Stimulated activated CD4-positive, alpha-beta T cell treated with anti-CD3 and anti-CD28 coated beads, Interleukin-2, amount 100 ng/mL, for 24 hours (primary cell): ENCODE data around the gene EPHA6.
"Not testable (repeated sequence)": the region's sequence is repeated elsewhere in the genome, so short reads cannot be mapped to it uniquely, and the experiment has no call there.

Experiments
- DNase-seq, 2 donors: peaks; one replicate each; pipeline ENCODE4 v3.0.0-alpha.2; 2020

Gene EPHA6

GRCh38 chr3:96931119-96931862 is 116.9 kb downstream of the EPHA6 start:
- no peak for DNase-seq

GRCh38 chr3:96942131-96942530 is 127.7 kb downstream of the EPHA6 start:
- not testable (repeated sequence) for DNase-seq

- DNase-seq: no peak
These were observed 144.5 kb downstream of the EPHA6 start for GRCh38 chr3:96958856-96959255.

GRCh38 chr3:96959474-96959873 is 145.1 kb downstream of the EPHA6 start:
- DNase-seq: no peak

GRCh38 chr3:96959901-96960641 is 145.7 kb downstream of the EPHA6 start:
- DNase-seq: no peak

GRCh38 chr3:96960661-96961330 is 146.4 kb downstream of the EPHA6 start:
- no peak for DNase-seq

- no peak for DNase-seq
These were observed 147.2 kb downstream of the EPHA6 start for GRCh38 chr3:96961576-96961975.

GRCh38 chr3:96966181-96966929 is 152.0 kb downstream of the EPHA6 start:
- DNase-seq: no peak

- no peak for DNase-seq
These were observed 155.8 kb downstream of the EPHA6 start for GRCh38 chr3:96970211-96970610.

GRCh38 chr3:96977671-96978070 is 163.3 kb downstream of the EPHA6 start:
- no peak for DNase-seq

- DNase-seq: not testable (repeated sequence)
These were observed 169.3 kb downstream of the EPHA6 start for GRCh38 chr3:96983716-96984115.

- no peak for DNase-seq
These were observed 171.8 kb downstream of the EPHA6 start for GRCh38 chr3:96986241-96986640.

- no peak for DNase-seq
These were observed 176.8 kb downstream of the EPHA6 start for GRCh38 chr3:96991231-96991630.

GRCh38 chr3:96991800-96992365 is 177.5 kb downstream of the EPHA6 start:
- DNase-seq: no peak

- DNase-seq: no peak
These were observed 180.6 kb downstream of the EPHA6 start for GRCh38 chr3:96994988-96995387.

- no peak for DNase-seq
These were observed 181.6 kb downstream of the EPHA6 start for GRCh38 chr3:96996009-96996408.

- no peak for DNase-seq
These were observed 187.2 kb downstream of the EPHA6 start for GRCh38 chr3:97001611-97002010.

GRCh38 chr3:97009427-97010019 is 195.1 kb downstream of the EPHA6 start:
- DNase-seq: no peak

GRCh38 chr3:97010881-97011657 is 196.7 kb downstream of the EPHA6 start:
- DNase-seq: no peak

- no peak for DNase-seq
These were observed 207.4 kb downstream of the EPHA6 start for GRCh38 chr3:97021778-97022177.

GRCh38 chr3:97025612-97026011 is 211.2 kb downstream of the EPHA6 start:
- not testable (repeated sequence) for DNase-seq
